Activated T-cell treated with anti-CD3 and anti-CD28 coated beads, Interleukin-2, amount 50 U/mL, for 48 hours (primary cell): ENCODE results near the gene HPCAL4.
A peak's percentile ranks its signal among the peaks of the same experiment; 100 is the strongest.

Experiments used
- DNase-seq, 2 experiments: peaks; one replicate each; pipeline ENCODE4 v3.0.0-alpha.2; 2020

HPCAL4 gene

DNA sequence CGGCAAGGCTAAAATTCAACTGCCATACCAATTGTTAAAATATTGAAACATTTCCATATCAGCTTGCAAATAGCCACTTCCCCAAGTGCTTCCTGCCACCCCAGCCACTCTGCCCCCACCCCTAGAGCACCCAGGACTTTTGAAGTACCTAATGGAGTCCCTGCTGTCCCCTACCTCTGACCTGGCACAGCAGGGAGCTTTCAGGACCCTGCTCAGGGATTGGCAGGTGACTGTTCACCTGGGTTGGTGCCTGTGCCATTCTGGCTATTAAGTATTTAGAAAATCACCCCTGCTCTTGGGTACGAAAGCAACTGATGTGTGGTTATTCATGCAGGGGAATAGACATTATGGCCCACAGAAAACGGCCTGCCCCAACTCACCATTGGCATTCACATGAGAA, 9.1 kb upstream of the HPCAL4 start:
- DNase-seq: no peak

DNA sequence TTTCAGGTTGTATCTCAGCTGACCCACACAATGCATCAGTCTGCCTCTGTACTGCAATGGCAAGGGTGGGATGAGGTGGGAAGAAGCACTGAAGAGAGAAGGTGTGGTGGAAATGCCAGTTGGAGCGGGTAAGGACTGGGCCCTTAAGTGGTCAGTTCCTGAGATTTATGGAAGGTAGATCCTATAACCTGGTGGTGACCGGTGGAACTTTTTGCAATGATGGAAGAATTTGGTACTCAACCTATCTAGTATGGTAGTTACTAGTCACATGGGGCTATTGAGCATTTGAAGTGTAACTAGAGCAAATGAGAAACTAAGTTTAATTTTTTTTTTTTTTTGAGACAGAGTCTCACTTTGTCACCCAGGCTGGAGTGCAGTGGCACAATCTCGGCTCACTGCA, 8.2 kb upstream of the HPCAL4 start:
- DNase-seq: no peak

- DNase-seq: no peak
Measured at GRCh38 chr1:39698568-39698967, 7.3 kb upstream of the HPCAL4 start.

DNA sequence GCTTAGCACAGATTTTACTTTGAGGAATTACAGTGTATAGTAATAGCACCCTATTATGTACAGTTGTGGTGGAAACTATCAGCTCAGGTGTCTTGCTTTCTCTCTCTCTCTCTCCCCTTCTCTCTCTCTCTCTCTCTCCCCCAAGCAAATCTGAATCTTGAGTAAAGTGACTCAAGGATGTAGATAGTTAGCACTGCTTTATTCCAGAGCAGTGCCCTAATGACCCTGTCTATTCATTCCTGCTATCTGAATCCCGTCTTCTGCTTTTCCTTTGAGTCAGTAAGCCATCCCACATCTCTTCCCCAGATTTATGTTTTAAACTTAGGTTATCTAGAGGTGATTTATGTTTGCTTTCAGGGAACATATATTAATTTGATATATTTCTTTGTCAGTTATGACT, 5.2 kb upstream of the HPCAL4 start:
- DNase-seq: no peak

DNA sequence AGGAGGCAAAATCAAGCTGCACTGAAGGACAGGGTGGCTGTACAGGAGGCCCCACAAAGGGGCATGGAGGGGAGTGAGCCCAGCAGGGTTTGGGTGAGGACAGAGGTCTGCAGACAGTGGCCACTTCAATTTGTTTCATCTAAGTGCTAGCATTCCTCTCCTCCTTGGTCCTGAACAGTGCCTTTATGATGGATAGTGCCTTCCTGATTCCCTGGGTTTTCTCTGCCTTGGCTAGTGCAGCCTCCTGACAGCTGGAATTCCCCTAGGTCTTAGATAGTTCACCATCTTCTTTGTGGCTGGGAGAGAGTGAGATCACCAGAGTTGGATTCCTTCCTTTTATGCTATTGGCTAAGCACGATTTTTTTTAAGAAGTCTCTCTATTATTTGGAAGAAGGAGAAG, 3.8 kb upstream of the HPCAL4 start:
- DNase-seq: no peak

GRCh38 chr1:39694026-39694425, 2.8 kb upstream of the HPCAL4 start:
- no peak for DNase-seq

DNA sequence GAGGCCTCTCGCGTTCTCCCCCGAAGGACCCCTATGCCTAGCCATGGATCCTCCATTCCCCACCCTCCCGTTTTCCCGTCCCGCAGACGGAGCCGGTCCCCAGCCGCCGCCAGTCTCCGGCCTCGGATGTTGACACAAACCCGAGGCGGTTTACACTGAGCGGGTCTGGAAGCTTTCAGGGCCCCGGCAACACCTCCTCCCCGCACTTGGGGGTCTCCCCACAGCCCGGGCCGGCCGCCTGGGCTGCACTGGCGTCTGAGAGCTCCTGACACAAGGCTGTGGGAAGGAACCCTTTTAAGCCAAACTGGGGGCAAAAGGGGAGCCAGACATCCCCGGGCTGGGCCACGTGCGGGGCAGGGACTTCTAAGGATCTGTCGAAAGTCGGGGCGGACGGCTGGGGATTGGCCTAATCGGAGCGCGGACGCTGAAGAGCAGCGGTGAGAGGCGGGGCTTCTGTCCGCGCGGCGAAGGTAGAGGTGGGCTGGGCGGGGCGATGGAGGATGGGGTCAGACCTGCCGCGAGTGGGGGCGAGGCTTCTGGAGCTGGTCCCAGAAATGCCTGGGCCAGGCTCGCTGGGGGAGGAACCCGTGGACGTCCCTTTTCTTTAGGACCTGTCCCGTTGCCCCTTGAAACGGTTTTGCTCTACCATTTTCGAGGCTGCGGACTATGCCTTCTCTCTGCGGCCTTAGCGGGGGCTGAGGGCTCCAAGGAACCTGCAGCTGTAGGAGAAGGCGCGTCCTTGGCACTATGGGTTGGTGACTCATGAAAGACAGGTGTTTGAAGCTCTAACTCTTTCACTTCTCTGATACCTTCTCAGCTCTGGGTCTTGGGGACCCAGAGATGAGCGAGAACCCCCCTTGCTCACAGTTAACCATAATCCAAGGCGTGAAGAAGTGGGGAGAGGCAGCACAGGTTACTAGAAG, 1.2 kb upstream of the HPCAL4 start:
- DNase-seq: peak in 1 of 2 experiments; percentile 35

DNA sequence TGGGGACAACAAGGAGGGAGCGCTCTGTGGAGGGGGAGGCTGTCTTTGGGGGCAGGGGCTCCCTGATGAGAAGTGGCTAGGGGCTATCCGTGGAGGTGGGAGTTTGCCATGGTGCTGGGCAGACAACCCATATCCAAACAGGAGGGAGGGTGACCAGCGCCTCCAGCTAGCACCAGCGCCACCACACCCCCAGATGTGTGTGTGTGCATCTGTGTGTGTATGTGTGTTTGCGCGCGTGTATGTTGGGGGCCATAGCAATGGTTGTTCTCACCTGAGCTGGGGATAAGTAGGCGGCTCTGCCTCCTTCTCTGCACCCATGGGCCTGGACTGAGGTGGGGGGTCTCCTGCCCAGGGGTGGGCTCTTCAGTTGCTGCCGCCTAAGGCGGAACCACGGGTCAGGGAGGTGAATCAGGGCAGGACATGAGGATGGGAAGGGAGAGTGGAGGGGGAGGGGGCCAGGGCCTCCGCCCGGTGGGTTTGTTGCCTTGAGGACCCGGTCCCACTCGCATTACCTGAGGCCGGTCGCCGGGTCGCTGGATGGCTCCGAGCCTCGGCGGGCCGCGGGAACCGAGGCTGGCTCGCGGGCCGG, 345 bp downstream of the HPCAL4 start:
- no peak for DNase-seq

- DNase-seq: no peak
Measured at GRCh38 chr1:39690225-39690624, 1.0 kb downstream of the HPCAL4 start.

- DNase-seq: no peak
Measured at GRCh38 chr1:39689635-39690034, 1.6 kb downstream of the HPCAL4 start.

DNA sequence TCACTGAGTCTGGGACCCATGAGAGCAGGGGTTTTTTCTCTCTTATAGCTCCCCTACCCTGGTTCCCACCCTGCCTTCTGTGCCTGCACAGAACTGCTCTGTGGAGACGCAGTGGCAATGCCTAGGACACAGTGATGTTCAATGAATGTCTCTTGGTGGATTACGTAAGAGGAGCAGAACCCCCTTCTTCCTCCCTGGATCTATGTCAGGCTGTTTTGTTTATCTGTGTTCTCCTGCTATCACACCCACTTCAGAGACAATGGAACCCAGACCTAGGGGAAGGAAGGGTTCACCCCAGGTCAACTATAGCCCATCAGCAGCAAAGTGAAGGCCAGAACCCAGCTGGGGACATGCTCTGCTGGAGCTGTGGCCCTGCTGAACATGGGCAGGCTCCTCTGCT, 2.0 kb downstream of the HPCAL4 start:
- DNase-seq: no peak

DNA sequence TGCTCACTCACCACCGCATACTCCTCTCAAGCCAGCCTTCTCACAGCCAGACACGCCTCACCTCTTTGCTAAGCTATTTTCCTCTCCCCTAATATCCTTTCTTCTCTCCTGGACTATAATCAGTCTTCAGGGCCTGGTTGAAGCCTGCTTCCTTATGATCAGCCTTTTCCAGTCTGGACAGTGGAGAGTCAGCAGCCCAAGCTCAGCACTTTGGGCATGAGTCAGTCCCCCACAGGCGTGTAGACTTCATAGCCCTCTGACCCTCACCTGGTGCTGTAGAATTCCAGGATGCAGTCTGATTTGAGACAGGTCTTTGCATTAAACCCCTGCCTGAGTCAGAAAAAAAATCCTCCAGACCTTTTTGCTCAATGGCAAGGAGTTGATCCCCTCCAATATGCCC, 2.5 kb downstream of the HPCAL4 start:
- DNase-seq: no peak

DNA sequence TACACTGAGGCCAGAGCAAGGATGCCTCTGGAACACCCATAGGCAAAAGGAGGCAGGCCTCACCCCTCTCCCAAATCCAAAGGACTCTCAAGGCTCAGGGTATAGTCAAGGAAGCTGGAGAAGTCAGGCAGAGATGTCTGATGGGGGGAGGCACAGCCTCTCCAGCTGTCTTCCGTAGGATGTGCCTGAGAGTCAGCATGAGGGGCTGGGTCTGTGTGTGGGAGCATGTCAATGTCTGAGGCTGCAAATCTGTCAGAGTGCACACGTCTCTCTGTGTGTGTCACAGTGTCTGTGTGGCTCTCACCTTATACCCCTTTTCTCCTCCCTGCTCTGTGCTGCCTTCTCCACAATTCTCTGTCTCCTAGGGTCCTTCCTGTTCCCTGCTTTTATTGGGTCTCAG, 4.0 kb downstream of the HPCAL4 start:
- no peak for DNase-seq

DNA sequence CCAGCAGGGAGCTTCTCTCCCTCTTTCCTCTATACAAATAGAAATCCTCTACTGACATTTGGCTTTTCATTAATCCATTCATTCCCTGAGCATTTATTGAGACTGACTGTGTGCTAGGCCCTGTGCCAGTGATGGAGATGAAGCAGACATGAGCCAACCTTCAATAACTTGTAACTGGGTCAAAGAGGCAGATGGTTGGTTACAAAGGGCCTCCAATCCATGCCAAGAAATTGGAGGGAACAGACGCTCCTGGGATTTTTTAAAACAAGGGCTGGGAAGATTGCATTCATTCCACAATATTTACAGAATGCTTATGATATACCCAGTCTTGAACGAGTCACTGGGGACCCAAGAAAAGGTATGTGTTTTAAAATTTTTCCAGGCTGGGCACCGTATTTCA, 6.2 kb downstream of the HPCAL4 start:
- no peak for DNase-seq

DNA sequence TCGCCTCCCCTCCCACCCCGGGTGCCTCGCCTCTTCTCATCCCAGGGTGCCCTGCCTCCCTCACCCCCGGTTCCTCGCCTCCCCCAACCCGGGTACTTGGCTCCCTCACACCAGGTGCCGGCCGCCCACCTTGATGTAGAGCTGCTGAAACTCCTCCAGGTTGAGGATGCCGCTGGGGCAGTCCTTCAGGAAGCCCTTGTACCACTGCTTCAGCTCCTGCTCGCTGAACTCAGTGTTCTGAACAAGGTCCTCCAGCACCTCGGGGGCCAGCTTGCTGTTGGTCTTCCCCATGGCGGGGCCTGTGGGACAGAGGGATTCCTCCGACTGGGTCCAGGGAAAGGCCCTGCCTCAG, 6.9 kb downstream of the HPCAL4 start:
- no peak for DNase-seq

- peak; percentile 33 to 48 for DNase-seq
Measured at GRCh38 chr1:39683591-39684312, 7.5 kb downstream of the HPCAL4 start.

DNA sequence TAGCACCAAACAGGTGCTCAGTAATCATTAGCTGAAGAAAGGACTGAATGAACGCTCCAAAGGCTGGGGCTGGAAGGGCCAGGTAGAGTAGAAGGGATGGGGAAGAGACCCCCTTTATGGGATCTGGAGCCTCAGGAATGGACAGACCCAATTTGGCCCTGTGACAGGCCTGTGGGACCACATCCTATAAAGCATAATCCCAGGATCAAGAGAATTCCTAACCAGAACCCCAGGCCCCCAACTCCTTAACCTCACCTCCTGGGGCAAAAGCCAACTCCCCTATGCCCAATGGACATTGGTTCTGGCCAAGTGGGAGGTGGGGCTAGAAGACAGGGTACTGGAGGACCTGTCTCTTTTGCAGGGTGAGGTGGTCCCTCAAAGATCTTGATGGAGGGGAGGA, 9.2 kb downstream of the HPCAL4 start:
- no peak for DNase-seq

DNA sequence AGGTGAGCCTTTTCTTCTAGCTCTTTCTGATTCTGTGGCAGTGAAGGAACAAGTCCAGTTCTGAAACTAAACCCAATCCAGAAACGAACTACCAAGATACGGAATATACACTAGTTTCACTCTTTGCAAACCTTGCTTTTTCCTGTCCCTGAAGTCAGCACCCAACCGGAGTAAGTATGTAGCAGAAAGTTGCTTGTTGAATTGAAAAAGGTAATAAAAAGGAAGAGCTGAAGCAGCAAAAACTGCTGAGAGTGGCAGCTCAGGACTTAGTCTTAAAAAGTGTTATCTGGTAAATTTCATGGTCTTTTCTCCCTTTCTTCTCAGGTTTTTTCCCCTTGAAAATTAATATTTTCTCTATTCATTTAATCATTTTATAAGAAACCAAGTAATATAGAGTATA, 9.9 kb downstream of the HPCAL4 start:
- no peak for DNase-seq

DNA sequence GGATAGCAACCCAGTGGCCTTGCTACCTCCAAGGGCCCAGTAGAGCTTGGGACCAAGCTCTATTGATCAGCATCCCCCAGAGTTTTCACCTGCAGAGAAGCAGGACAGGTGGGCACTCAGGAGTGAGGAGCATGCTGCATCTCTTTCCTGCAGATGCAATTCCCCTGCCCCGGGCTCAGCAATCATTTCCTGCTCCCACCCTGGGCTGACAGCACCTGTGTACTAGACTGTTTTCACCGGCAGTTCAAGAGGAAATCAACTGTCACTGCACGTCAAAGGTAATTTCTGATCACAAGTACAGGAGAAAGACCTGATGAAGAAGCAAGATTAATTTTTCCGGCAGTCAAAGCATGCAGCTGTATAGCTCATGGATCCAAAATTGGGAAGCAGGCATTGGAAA, 10.5 kb downstream of the HPCAL4 start:
- no peak for DNase-seq

- DNase-seq: no peak
Measured at GRCh38 chr1:39679821-39680220, 11.4 kb downstream of the HPCAL4 start.

GRCh38 chr1:39678889-39679288, 12.3 kb downstream of the HPCAL4 start:
- no peak for DNase-seq

DNA sequence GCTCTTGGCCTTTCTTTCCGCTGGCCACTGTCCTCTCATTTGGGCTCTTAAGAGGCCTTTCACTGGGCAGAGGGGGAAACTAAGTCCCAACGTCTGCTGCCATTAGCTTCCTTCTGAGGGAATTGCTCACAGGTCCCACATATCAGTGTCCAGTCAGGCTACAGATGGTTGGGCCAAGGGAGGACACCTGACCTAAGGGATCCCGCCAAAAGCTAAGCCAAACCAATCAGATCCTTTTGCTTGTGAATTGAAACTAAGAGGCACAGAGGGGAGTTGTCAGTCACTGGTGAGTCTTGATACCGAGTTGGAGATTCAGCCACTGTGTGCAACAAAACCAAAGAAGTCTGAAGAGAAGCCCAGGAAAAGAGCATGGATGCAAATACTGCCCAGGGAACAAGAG, 13.6 kb downstream of the HPCAL4 start:
- DNase-seq: no peak

GRCh38 chr1:39676948-39677548, 14.2 kb downstream of the HPCAL4 start:
- no peak for DNase-seq

DNA sequence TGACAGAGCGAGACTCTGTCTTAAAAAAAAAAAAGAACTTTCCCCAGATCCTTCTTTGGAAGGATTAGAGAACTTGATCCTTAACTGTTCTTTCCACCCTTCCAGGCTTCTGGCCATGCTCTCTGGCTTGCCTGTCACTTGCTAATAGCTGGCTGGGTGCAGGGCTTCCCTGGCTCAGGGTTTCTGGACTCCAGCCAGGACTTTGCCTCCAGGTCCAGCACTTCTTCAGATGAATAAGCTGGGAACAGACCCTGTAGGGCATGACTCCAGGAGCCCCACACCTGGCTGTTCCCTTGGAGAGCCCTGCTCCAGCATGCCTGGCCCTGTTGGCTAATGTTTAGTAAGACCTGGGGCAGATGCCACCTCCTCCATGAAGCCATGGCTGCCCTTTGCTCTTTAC, 16.0 kb downstream of the HPCAL4 start:
- no peak for DNase-seq
